GM12865 (cell line): ENCODE results near the gene NOM1.
A peak's percentile ranks its signal among the peaks of the same experiment; 100 is the strongest.

Source experiments
- DNase-seq: peaks from one replicate; pipeline ENCODE4 v3.0.0; 2010; ENCODE audit warnings: low read depth
- H3K4me3 ChIP-seq: 2 replicates; pipeline ENCODE4 v1.5.1; 2011; ENCODE audit warnings: mild to moderate bottlenecking, low read depth, low read length, control low read depth
- TF ChIP-seq, protein P1 (sequence below): IDR thresholded peaks from 2 replicates; pipeline ENCODE4 v1.5.1; 2011; ENCODE audit warnings: low read length, control low read depth, low read depth, inconsistent platforms; ENCODE audit not compliant: insufficient read depth; ENCODE audit errors: missing control alignments

NOM1 gene

DNA sequence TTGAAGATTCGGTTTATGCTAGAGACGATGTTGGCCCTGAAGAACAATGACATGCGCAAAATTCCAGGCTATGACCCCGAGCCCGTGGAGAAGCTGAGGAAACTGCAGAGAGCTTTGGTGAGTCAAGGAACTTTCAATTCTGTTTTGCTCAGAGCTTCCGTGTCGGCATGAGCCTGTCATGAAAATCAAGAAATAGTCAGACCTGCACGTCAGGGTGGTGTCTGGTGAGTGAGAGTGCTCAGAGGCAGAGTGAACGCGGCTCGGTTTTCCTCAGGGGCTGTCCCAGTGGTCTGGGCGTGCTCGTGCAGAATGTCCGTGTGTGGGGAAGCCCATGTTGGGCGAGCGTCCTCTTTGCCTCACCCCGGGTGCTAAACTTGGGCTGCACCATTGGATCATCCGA, 12.6 kb downstream of the NOM1 start:
- TF ChIP-seq, protein P1, sequence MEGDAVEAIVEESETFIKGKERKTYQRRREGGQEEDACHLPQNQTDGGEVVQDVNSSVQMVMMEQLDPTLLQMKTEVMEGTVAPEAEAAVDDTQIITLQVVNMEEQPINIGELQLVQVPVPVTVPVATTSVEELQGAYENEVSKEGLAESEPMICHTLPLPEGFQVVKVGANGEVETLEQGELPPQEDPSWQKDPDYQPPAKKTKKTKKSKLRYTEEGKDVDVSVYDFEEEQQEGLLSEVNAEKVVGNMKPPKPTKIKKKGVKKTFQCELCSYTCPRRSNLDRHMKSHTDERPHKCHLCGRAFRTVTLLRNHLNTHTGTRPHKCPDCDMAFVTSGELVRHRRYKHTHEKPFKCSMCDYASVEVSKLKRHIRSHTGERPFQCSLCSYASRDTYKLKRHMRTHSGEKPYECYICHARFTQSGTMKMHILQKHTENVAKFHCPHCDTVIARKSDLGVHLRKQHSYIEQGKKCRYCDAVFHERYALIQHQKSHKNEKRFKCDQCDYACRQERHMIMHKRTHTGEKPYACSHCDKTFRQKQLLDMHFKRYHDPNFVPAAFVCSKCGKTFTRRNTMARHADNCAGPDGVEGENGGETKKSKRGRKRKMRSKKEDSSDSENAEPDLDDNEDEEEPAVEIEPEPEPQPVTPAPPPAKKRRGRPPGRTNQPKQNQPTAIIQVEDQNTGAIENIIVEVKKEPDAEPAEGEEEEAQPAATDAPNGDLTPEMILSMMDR: no peak
- H3K4me3 ChIP-seq: no peak overlapping the region
- no peak for DNase-seq

DNA sequence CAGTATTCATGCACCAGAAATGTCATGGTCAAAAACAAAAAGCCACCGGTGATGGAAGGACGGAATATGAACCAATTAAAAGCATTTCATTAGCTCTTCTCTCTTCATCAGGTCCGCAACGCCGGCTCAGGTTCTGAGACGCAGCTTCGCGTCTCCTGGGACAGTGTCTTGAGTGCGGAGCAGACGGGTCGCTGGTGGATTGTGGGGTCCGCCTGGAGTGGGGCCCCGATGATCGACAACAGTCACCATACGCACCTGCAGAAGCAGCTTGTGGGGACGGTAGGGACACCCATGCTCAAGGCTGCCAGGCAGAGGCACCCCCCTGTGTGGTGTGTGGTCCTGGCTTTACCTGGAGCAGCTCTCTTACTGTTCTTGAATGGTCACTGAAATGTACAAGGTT, 13.4 kb downstream of the NOM1 start:
- TF ChIP-seq, protein P1: no peak
- DNase-seq: no peak

DNA sequence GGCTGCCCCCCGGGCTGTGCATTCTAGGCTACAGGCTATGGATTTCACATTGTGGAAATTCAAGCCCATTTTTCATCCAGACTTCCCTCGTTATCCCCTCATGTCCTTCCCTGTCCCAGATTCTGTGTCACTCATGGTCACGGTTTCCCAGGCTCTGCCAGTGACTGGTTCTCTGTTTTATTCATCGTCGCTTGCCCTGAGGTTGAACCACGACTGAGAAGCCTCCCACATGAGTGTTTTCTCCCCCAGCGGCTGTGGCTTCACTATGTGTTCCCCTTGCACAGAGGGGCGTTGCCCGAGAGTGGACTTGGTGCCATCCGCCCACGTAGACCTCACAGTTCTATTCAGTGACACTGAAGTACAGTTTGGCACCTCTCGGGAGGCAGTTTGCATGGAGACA, 14.0 kb downstream of the NOM1 start:
- TF ChIP-seq, protein P1: no peak
- DNase-seq: no peak
- no peak overlapping the region for H3K4me3 ChIP-seq

More for the DNA sequence above, 13.4 kb downstream of the NOM1 start:
- H3K4me3 ChIP-seq: no peak overlapping the region

DNA sequence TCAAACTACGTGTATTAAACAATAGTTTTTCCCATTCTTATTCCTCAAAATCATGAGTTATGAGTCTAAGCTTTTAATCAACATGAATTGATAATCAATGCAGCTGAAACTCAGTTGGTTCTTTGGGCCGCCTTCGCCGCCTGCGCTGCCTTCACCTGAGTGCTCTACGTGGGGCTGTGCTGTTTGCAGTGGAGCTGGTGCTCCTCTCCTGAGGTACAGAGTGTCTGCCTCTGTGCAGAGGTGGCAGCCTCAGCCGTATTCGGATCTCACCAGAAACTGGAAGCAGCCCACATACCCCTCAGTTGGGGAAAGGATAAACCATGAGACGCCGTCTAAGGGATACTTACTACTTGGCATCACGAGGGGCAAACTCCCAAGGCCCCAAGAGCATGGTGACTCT, 15.5 kb downstream of the NOM1 start:
- H3K4me3 ChIP-seq: no peak overlapping the region
- TF ChIP-seq, protein P1: no peak
- DNase-seq: no peak

DNA sequence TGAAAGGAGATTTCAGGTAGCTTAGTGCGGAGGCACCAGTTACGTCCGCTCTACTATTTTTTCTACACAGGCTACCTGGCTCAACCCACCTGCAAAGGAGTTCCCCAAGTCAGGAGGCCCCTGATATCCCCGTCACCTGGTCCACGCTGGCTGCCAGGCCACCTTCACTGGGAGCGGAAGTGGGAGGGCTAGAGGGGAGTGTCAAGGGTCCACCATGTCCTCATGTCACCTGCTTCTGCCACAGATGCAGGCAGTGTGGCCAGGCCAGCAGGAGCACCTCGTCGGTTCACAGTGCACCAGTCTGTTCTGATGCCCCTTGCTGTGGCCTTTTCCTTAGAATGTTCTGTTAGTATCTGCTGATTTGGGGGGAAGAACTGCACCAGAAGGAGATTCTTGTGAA, 16.9 kb downstream of the NOM1 start:
- TF ChIP-seq, protein P1: no peak
- DNase-seq: no peak
- H3K4me3 ChIP-seq: no peak overlapping the region

DNA sequence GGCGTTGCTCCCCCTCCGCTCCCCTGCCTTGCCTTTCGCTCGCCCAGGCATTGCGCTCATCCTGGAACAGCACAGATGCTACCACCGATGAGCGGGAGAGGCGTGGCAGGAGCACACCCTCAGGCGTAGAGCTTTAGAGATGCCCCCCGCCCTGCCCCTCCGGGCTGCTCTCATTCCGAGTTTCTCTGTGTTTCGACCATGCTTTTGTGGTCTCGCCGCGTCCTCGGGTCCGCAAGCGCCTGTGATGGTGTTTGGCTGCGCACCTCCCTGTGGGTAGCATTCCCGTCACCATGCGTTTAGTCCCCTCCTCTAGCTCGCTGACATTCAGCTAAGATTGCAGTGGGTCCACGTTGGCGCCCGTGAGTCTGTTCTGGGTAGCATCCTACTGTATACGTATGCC, 18.7 kb downstream of the NOM1 start:
- TF ChIP-seq, protein P1: no peak
- DNase-seq: no peak

DNA sequence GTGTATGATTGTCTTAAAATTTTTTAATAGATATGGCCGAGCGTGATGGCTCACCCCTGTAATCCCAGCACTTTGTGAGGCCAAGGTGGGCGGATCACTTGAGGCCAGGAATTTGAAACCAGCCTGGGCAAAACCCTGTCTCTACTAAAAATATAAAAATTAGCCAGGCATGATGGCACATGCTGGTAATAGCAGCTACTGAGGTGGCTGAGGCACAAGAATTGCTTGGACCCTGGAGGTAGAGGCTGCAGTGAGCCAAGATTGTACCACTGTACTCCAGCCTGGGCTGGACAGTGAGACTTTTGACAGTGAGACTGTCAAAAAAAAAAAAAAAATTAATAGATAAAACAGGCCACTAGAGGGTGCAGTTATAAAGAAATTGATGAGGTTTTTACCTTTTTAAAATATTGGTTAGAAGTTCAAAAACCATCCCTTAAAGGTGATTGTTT, 20.5 kb downstream of the NOM1 start:
- H3K4me3 ChIP-seq: no peak overlapping the region
- TF ChIP-seq, protein P1: peak; percentile 15
- DNase-seq: no peak

More for the DNA sequence above, 18.7 kb downstream of the NOM1 start:
- no peak overlapping the region for H3K4me3 ChIP-seq
